Measurements from ENCODE around the gene ARHGAP44. TPM values are rescaled to one million over a fixed set of nuclear protein-coding genes. Genes with fewer than 3 reads are reported as not detected.

Gene ARHGAP44
- total and polyA plus RNA-seq, 2 experiments from 2014 or later = 4.6 to 5.4 TPM

DNA sequence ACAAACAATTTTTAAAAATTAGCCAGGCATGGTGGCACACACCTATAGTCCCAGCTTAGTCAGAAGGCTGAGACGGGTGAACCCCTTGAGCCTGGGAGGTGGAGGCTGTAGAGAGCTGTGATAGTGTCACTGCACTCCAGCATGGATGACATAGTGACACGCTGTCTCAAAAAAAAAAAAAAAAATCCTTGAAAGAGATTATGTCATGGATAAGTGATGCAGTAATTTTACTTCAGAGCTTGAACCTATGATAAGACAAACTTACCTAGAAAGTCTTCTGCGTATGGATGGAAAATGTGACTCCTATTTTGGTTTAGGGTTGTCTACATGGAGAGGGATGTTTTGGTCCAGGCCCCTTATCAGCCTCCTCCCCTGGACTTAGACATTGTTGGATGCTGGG lies 176.7 kb downstream of the ARHGAP44 start:
- DNase-seq (ENCODE audit: low spot score) = no peak
- Histone ChIP-seq H3K4me3 (no peak overlapping the region), H3K79me2 (no peaks in the 10 kb centered on the region), H3K36me3 (replicated peaks; ENCODE audit: insufficient read depth, low read depth) (no peaks in the 10 kb centered on the region), H3K9me2 (replicated peaks; ENCODE audit: insufficient read depth) (no peaks in the 10 kb centered on the region), H3K27me3 (no peaks in the 10 kb centered on the region), H4K20me1 (ENCODE audit: insufficient read depth, poor library complexity, severe bottlenecking) (no peaks in the 10 kb centered on the region), H3K9me3 (ENCODE audit: low read depth) (no peaks in the 10 kb centered on the region), H2AFZ (no peak overlapping the region), H3K27ac (no peak overlapping the region), H3K4me2 (no peak overlapping the region), H3K4me1 (ENCODE audit: insufficient read depth) (no peaks in the 10 kb centered on the region)
- TF ChIP-seq EZH2phosphoT487 (IDR thresholded peaks at IDR 0.05; ENCODE audit: low read depth, severe bottlenecking, unreplicated experiment) = no peak
- no peak for TF ChIP-seq EZH2 (IDR thresholded peaks at IDR 0.05; ENCODE audit: borderline replicate concordance)
- TF ChIP-seq, protein P1, sequence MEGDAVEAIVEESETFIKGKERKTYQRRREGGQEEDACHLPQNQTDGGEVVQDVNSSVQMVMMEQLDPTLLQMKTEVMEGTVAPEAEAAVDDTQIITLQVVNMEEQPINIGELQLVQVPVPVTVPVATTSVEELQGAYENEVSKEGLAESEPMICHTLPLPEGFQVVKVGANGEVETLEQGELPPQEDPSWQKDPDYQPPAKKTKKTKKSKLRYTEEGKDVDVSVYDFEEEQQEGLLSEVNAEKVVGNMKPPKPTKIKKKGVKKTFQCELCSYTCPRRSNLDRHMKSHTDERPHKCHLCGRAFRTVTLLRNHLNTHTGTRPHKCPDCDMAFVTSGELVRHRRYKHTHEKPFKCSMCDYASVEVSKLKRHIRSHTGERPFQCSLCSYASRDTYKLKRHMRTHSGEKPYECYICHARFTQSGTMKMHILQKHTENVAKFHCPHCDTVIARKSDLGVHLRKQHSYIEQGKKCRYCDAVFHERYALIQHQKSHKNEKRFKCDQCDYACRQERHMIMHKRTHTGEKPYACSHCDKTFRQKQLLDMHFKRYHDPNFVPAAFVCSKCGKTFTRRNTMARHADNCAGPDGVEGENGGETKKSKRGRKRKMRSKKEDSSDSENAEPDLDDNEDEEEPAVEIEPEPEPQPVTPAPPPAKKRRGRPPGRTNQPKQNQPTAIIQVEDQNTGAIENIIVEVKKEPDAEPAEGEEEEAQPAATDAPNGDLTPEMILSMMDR (IDR thresholded peaks at IDR 0.05; ENCODE audit: poor library complexity) = no peak
- 92% methylated on average over 3 of the region's 3 CpGs for WGBS (ENCODE audit: low lambda C conversion rate, missing lambda C conversion rate)

DNA sequence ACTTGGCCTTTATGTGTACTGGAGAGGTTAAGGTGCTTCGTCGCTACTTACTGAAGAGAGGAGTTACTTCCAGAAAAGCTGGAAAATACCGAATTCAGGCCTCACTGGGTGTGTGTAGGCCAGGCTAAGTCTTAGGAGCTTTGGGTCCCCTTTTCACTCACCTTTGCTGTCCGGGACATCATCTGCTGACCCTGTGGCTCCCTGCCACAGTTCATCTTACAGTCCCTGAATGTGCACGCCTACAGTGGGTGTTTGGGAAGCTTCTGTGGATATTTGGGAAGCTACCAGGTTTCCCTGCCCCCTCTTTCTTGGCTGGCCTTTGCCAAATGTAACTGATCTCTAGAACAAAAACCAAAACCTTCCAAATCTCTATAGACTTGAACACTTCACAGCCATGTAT lies 177.1 kb downstream of the ARHGAP44 start:
- Histone ChIP-seq H3K9me3 (ENCODE audit: low read depth) (no peaks in the 10 kb centered on the region), H3K4me2 (no peak overlapping the region)
- WGBS (ENCODE audit: low lambda C conversion rate, missing lambda C conversion rate) = 93% methylated on average over 5 of the region's 5 CpGs

DNA sequence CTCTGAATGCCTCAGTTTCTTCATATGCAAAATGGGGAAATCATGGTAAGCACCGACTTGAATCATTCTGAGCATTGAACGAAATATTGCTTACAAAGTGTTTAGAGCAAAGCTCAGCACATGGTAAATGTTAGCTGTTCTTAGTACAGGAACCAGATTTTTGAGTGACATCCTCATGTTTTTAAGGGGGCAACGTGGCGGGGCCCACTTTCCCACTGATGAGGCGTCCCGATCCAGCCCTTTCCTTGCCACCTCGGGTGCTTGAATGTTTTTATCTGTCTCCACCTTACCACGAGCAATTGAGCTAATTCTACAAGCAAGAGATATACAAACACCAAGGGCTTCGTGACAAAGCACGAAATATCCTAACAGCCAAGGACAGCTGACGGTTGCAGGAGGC lies 178.7 kb downstream of the ARHGAP44 start:
- H4K20me1 ChIP-seq (ENCODE audit: insufficient read depth, poor library complexity, severe bottlenecking) = no peaks in the 10 kb centered on the region
- no peaks in the 10 kb centered on the region for H3K79me2 ChIP-seq
- H3K4me2 ChIP-seq = no peak overlapping the region
- H3K36me3 ChIP-seq (replicated peaks; ENCODE audit: insufficient read depth, low read depth) = no peaks in the 10 kb centered on the region
- no peaks in the 10 kb centered on the region for H3K27me3 ChIP-seq
- no peak overlapping the region for H3K27ac ChIP-seq
- H2AFZ ChIP-seq = no peak overlapping the region
- H3K4me1 ChIP-seq (ENCODE audit: insufficient read depth) = no peaks in the 10 kb centered on the region
- DNase-seq (ENCODE audit: low spot score) = no peak
- 94% methylated on average over 11 of the region's 11 CpGs for WGBS (ENCODE audit: low lambda C conversion rate, missing lambda C conversion rate)
- no peaks in the 10 kb centered on the region for H3K9me2 ChIP-seq (replicated peaks; ENCODE audit: insufficient read depth)
- no peak overlapping the region for H3K4me3 ChIP-seq
- no peaks in the 10 kb centered on the region for H3K9me3 ChIP-seq (ENCODE audit: low read depth)
- TF ChIP-seq EZH2 (IDR thresholded peaks at IDR 0.05; ENCODE audit: borderline replicate concordance) (no peak), EZH2phosphoT487 (IDR thresholded peaks at IDR 0.05; ENCODE audit: low read depth, severe bottlenecking, unreplicated experiment) (no peak)
- TF ChIP-seq, protein P1 (IDR thresholded peaks at IDR 0.05; ENCODE audit: poor library complexity) = no peak

More for the DNA sequence above, 177.1 kb downstream of the ARHGAP44 start:
- no peaks in the 10 kb centered on the region for H4K20me1 ChIP-seq (ENCODE audit: insufficient read depth, poor library complexity, severe bottlenecking)
- no peaks in the 10 kb centered on the region for H3K27me3 ChIP-seq
- DNase-seq (ENCODE audit: low spot score) = no peak
- no peak overlapping the region for H2AFZ ChIP-seq
- H3K36me3 ChIP-seq (replicated peaks; ENCODE audit: insufficient read depth, low read depth) = no peaks in the 10 kb centered on the region
- no peaks in the 10 kb centered on the region for H3K9me2 ChIP-seq (replicated peaks; ENCODE audit: insufficient read depth)
- H3K4me1 ChIP-seq (ENCODE audit: insufficient read depth) = no peaks in the 10 kb centered on the region
- TF ChIP-seq, protein P1 (IDR thresholded peaks at IDR 0.05; ENCODE audit: poor library complexity) = no peak
- TF ChIP-seq EZH2phosphoT487 (IDR thresholded peaks at IDR 0.05; ENCODE audit: low read depth, severe bottlenecking, unreplicated experiment) (no peak), EZH2 (IDR thresholded peaks at IDR 0.05; ENCODE audit: borderline replicate concordance) (no peak)
- H3K79me2 ChIP-seq = no peaks in the 10 kb centered on the region
- no peak overlapping the region for H3K4me3 ChIP-seq
- H3K27ac ChIP-seq = no peak overlapping the region
